IgD-negative memory B cell (primary cell): ENCODE measurements around the gene CFAP57. TPM values are rescaled to one million over a fixed set of nuclear protein-coding genes. Genes with fewer than 3 reads are reported as not detected.

Experiments used
- polyA plus RNA-seq: library from polyadenylated mRNA; unstranded; fragments of 300-500 nt; fragmentation: Illumina TruSeq; gene quantifications from one replicate; pipeline ENCODE4 v1.2.3, GENCODE V29; 2021

CFAP57 gene
- polyA plus RNA-seq, 1 donor from 2014 or later: 0.14 TPM

Other genes starting within 250 kb of the CFAP57 start
- 90.6 TPM for gene SLC2A1, start 213.5 kb upstream of the CFAP57 start, polyA plus RNA-seq
- 52.5 TPM for gene EBNA1BP2, start within 50 bp of the CFAP57 start, polyA plus RNA-seq
- not detected for gene TMEM125, start 97.7 kb downstream of the CFAP57 start, polyA plus RNA-seq
- gene C1orf210, start 113.3 kb downstream of the CFAP57 start, polyA plus RNA-seq: not detected
- not detected for gene TIE1, start 128.7 kb downstream of the CFAP57 start, polyA plus RNA-seq
- gene MPL, start 165.5 kb downstream of the CFAP57 start, polyA plus RNA-seq: not detected
- gene CDC20, start 186.7 kb downstream of the CFAP57 start, polyA plus RNA-seq: 0.58 TPM
- 69.6 TPM for gene ELOVL1, start 195.7 kb downstream of the CFAP57 start, polyA plus RNA-seq
- gene MED8, start 217.5 kb downstream of the CFAP57 start, polyA plus RNA-seq: 45.4 TPM
- 8.0 TPM for gene SZT2, start 217.6 kb downstream of the CFAP57 start, polyA plus RNA-seq